H1 (cell line): ENCODE data around the gene C1GALT1C1. TPM values are rescaled to one million over a fixed set of nuclear protein-coding genes. Genes with fewer than 3 reads are reported as not detected.
A peak's percentile ranks its signal among the peaks of the same experiment; 100 is the strongest.

Experiments used
- CTCF ChIA-PET: fragments of 300-600 bp; sonication (Branson Sonifier 250); formaldehyde crosslinking; loops from one replicate; lab custom pipeline; 2021; ENCODE audit not compliant: partially characterized antibody; lab: Charles Lee
- POLR2A ChIA-PET: fragments of 300-600 bp; sonication (Branson Sonifier 250); formaldehyde crosslinking; loops from one replicate; lab custom pipeline; 2021; ENCODE audit warnings: inconsistent platforms; ENCODE audit not compliant: partially characterized antibody; lab: Charles Lee
- DNase-seq, 2 experiments: peaks; one replicate each; pipeline versions ENCODE4 v3.0.0 to v3.0.0-alpha.2; 2010 to 2022; ENCODE audit warnings: low spot score in 2 of 2, low read depth in 1 of 2, mixed read lengths in 1 of 2
- FAIRE-seq: peaks from 2 replicates; lab custom pipeline; 2011; peaks lifted over from hg19 to GRCh38; lab: Jason Lieb, UNC
- H2AFZ ChIP-seq: 2 replicates; pipeline ENCODE4 v1.8.1; 2012; ENCODE audit warnings: low read length, inconsistent platforms
- H2AK5ac ChIP-seq: 2 replicates; pipeline ENCODE4 v1.6.1; 2013; ENCODE audit warnings: low read depth, low read length
- H2BK120ac ChIP-seq: replicated peaks from 2 replicates; pipeline ENCODE3; 2013; ENCODE audit warnings: low read depth, low read length, inconsistent platforms
- H2BK12ac ChIP-seq: 2 replicates; pipeline ENCODE4 v1.6.1; 2013; ENCODE audit warnings: low read depth, low read length
- H2BK15ac ChIP-seq: 2 replicates; pipeline ENCODE4 v1.6.1; 2013; ENCODE audit warnings: low read length
- H2BK20ac ChIP-seq: 2 replicates; pipeline ENCODE4 v1.6.1; 2013; ENCODE audit warnings: low read length
- H2BK5ac ChIP-seq: 2 replicates; pipeline ENCODE4 v1.6.1; 2013; ENCODE audit warnings: low read depth, low read length
- H3K14ac ChIP-seq: 2 replicates; pipeline ENCODE4 v1.6.1; 2013; ENCODE audit warnings: inconsistent platforms; ENCODE audit not compliant: insufficient read length
- H3K18ac ChIP-seq: 2 replicates; pipeline ENCODE4 v1.6.1; 2013; ENCODE audit warnings: low read length; ENCODE audit errors: extremely low read depth
- H3K23ac ChIP-seq: 2 replicates; pipeline ENCODE4 v1.6.1; 2013; ENCODE audit warnings: inconsistent platforms; ENCODE audit not compliant: insufficient read length
- H3K23me2 ChIP-seq: 2 replicates; pipeline ENCODE4 v1.6.1; 2013; ENCODE audit warnings: low read depth, low read length
- H3K27ac ChIP-seq: 2 replicates; pipeline ENCODE4 v1.6.1; 2011; ENCODE audit warnings: low read depth, low read length, inconsistent platforms
- H3K27me3 ChIP-seq, 4 experiments: replicated peaks in 1 of 4; 1 replicate in 1 of 4; 2 replicates in 3 of 4; pipeline versions ENCODE4 v1.6.1 to v1.8.1; 2011 to 2013; ENCODE audit warnings: low read length in 3 of 4, mild to moderate bottlenecking in 3 of 4, inconsistent platforms in 2 of 4, mixed read lengths in 2 of 4, moderate library complexity in 1 of 4; ENCODE audit not compliant: control insufficient read depth in 3 of 4, insufficient read depth in 3 of 4; ENCODE audit errors: extremely low read depth in 1 of 4
- H3K36me3 ChIP-seq, 4 experiments: 2 replicates each; pipeline versions ENCODE4 v1.6.1 to v1.8.1; 2011 to 2013; ENCODE audit warnings: mild to moderate bottlenecking in 4 of 4, low read length in 3 of 4, moderate library complexity in 2 of 4, control low read depth in 1 of 4, inconsistent platforms in 1 of 4; ENCODE audit not compliant: insufficient read depth in 4 of 4, control insufficient read depth in 2 of 4
- H3K4ac ChIP-seq: replicated peaks from 2 replicates; pipeline ENCODE3; 2013; ENCODE audit warnings: low read length, low read depth, mixed read lengths, inconsistent platforms; ENCODE audit not compliant: insufficient read length
- H3K4me1 ChIP-seq, 4 experiments: replicated peaks in 1 of 4; 1 replicate in 1 of 4; 2 replicates in 3 of 4; pipeline versions ENCODE4 v1.6.1 to v1.8.1; 2011 to 2013; ENCODE audit warnings: low read length in 3 of 4, inconsistent platforms in 2 of 4, mixed read lengths in 1 of 4; ENCODE audit not compliant: insufficient read depth in 4 of 4, control insufficient read depth in 3 of 4
- H3K4me2 ChIP-seq, 2 experiments: 2 replicates each; pipeline versions ENCODE4 v1.6.1 to v1.8.1; 2011 to 2013; ENCODE audit warnings: low read depth in 2 of 2, low read length in 2 of 2, control low read depth in 1 of 2, inconsistent platforms in 1 of 2, mild to moderate bottlenecking in 1 of 2; ENCODE audit not compliant: insufficient read depth in 1 of 2
- H3K4me3 ChIP-seq, 4 experiments: fragments of 200-600, 300-600 bp in 1 of 4; sonication (generic), shearing (Covaris generic), sonication (Bioruptor Twin) in 1 of 4; 2 replicates each; pipeline versions ENCODE4 v1.5.1 to v1.8.1; 2011 to 2016; ENCODE audit warnings: low read length in 4 of 4, low read depth in 3 of 4, control low read depth in 2 of 4, inconsistent platforms in 2 of 4, mild to moderate bottlenecking in 2 of 4, mixed read lengths in 1 of 4, moderate library complexity in 1 of 4; ENCODE audit not compliant: insufficient read depth in 2 of 4; ENCODE audit errors: extremely low read depth in 1 of 4
- H3K56ac ChIP-seq: replicated peaks from 2 replicates; pipeline ENCODE3; 2013; ENCODE audit warnings: low read depth, mild to moderate bottlenecking, mixed read lengths, low read length, inconsistent platforms; ENCODE audit not compliant: insufficient read length
- H3K79me1 ChIP-seq: 2 replicates; pipeline ENCODE4 v1.6.1; 2013; ENCODE audit warnings: low read depth, low read length, control low read depth
- H3K79me2 ChIP-seq, 2 experiments: 2 replicates each; pipeline versions ENCODE4 v1.6.1 to v1.8.1; 2012 to 2013; ENCODE audit warnings: low read length in 2 of 2, mild to moderate bottlenecking in 2 of 2, inconsistent platforms in 1 of 2; ENCODE audit not compliant: insufficient read depth in 2 of 2, control insufficient read depth in 1 of 2
- H3K9ac ChIP-seq, 4 experiments: replicated peaks in 1 of 4; 1 replicate in 1 of 4; 2 replicates in 3 of 4; pipeline versions ENCODE4 v1.6.1 to v1.8.1; 2011 to 2013; ENCODE audit warnings: low read depth in 3 of 4, low read length in 3 of 4, control low read depth in 2 of 4, mild to moderate bottlenecking in 2 of 4, moderate library complexity in 2 of 4, inconsistent platforms in 1 of 4; ENCODE audit errors: extremely low read depth in 1 of 4
- H3K9me3 ChIP-seq, 2 experiments: 2 replicates each; pipeline versions ENCODE4 v1.6.1 to v1.8.1; 2012 to 2013; ENCODE audit warnings: mild to moderate bottlenecking in 2 of 2, moderate library complexity in 2 of 2, control low read depth in 1 of 2, inconsistent platforms in 1 of 2, low read depth in 1 of 2, low read length in 1 of 2, mixed read lengths in 1 of 2; ENCODE audit not compliant: insufficient read depth in 2 of 2
- H4K20me1 ChIP-seq, 2 experiments: replicated peaks in 1 of 2; 2 replicates each; pipeline versions ENCODE3 to v1.8.1; 2011 to 2013; ENCODE audit warnings: inconsistent platforms in 2 of 2, low read length in 2 of 2, mild to moderate bottlenecking in 1 of 2; ENCODE audit not compliant: insufficient read depth in 2 of 2, control insufficient read depth in 1 of 2
- H4K5ac ChIP-seq: 2 replicates; pipeline ENCODE4 v1.6.1; 2013; ENCODE audit warnings: low read length, low read depth, mixed read lengths, inconsistent platforms; ENCODE audit not compliant: insufficient read length
- H4K8ac ChIP-seq: 2 replicates; pipeline ENCODE4 v1.8.0; 2013; ENCODE audit warnings: mild to moderate bottlenecking, moderate library complexity, low read length, inconsistent platforms; ENCODE audit not compliant: insufficient read depth; ENCODE audit errors: extremely low read depth
- H4K91ac ChIP-seq: replicated peaks from 2 replicates; pipeline ENCODE3; 2013; ENCODE audit warnings: low read length, mixed read lengths, inconsistent platforms; ENCODE audit not compliant: insufficient read length
- ASH2L ChIP-seq: fragments of 200-600, 300-600 bp; sonication (generic); IDR thresholded peaks from one replicate; pipeline ENCODE4 v1.7.1; 2017; ENCODE audit warnings: low read length
- CREB1 ChIP-seq: IDR thresholded peaks from 2 replicates; pipeline ENCODE4 v1.6.1; 2012; ENCODE audit warnings: inconsistent platforms
- PHF8 ChIP-seq: fragments of 200-600 bp; sonication (generic); conservative IDR thresholded peaks from 2 replicates; pipeline ENCODE4 v1.7.1; 2012; ENCODE audit warnings: low read depth, mild to moderate bottlenecking, inconsistent platforms, low read length, moderate library complexity
- POLR2AphosphoS5 ChIP-seq: IDR thresholded peaks from 2 replicates; pipeline ENCODE4 v1.6.1; 2011; ENCODE audit warnings: low read depth, low read length
- SAP30 ChIP-seq: fragments of 300-600 bp; sonication (generic); IDR thresholded peaks from 2 replicates; pipeline ENCODE4 v1.7.1; 2012; ENCODE audit warnings: low read length, moderate library complexity, mild to moderate bottlenecking, inconsistent platforms; ENCODE audit not compliant: insufficient read depth, insufficient replicate concordance
- SIN3A ChIP-seq, 2 experiments: IDR thresholded peaks in 1 of 2; conservative IDR thresholded peaks in 1 of 2; 2 replicates each; pipeline ENCODE4 v1.6.1; 2011 to 2012; ENCODE audit warnings: low read length in 2 of 2, improper control_type of control experiment in 1 of 2, low read depth in 1 of 2, mild to moderate bottlenecking in 1 of 2
- SUZ12 ChIP-seq: fragments of 200-600 bp; sonication (generic); IDR thresholded peaks from 2 replicates; pipeline ENCODE4 v1.6.1; 2012; ENCODE audit warnings: mild to moderate bottlenecking, inconsistent platforms, low read length, moderate library complexity, mixed read lengths
- TAF1 ChIP-seq: IDR thresholded peaks from 2 replicates; pipeline ENCODE4 v1.6.1; 2011; ENCODE audit warnings: mild to moderate bottlenecking, low read depth, low read length
- TBP ChIP-seq: IDR thresholded peaks from 2 replicates; pipeline ENCODE4 v1.6.1; 2011; ENCODE audit warnings: low read depth, low read length, improper control_type of control experiment
- USF2 ChIP-seq: IDR thresholded peaks from 2 replicates; pipeline ENCODE4 v1.6.1; 2011; ENCODE audit warnings: low read length, improper control_type of control experiment
- WGBS, 2 experiments: shearing (Covaris generic) in 1 of 2; methylation state at CpG; one replicate each; pipeline versions ENCODE4 v1.1.6 to v1.1.7; 2013 to 2015; ENCODE audit warnings: low lambda C conversion rate in 2 of 2, mixed read lengths in 2 of 2, inconsistent platforms in 1 of 2, low coverage in 1 of 2, missing lambda C conversion rate in 1 of 2; ENCODE audit not compliant: insufficient replicate concordance in 2 of 2, insufficient coverage in 1 of 2, insufficient read length in 1 of 2; ENCODE audit errors: extremely low coverage in 1 of 2, missing lambda C conversion rate in 1 of 2; 5-methylcytosine and 5-hydroxymethylcytosine counted together
- polyA plus RNA-seq, 7 experiments: library from polyadenylated mRNA; depleted of rRNA in 3 of 7; stranded (reverse) in 5 of 7; unstranded in 2 of 7; fragments of >200 nt in 5 of 7; fragments of 200-250 nt in 2 of 7; gene quantifications; 1 replicate in 5 of 7; 2 replicates in 1 of 7; 4 replicates in 1 of 7; pipeline versions ENCODE4 v1.2.1 to v1.2.3, GENCODE V29; 2011 to 2013; ENCODE audit warnings: missing spikeins in 2 of 7, mixed read lengths in 2 of 7
- total RNA-seq: library from RNA; stranded (reverse); fragmentation: NEBNext Ultra II Directional; extraction: Animal tissue kit (Norgen Biotek cat#: 25700); gene quantifications from 2 replicates; pipeline ENCODE4 v1.2.1, GENCODE V29; 2021

The C1GALT1C1 gene
- total and polyA plus RNA-seq, 2 of the 8 experiments (the other 6 are each of a cell fraction or from before 2014, with no cell fraction given) = 12.5 to 13.9 TPM

GRCh38 chrX:120603707-120604360, 26.0 kb downstream of the C1GALT1C1 start, which contains the start of gene MCTS1:
TSS of gene MCTS1 (plus strand) at chrX:120604101. CDS start at chrX:120604237, 136 bp downstream.
- H2BK20ac ChIP-seq = no peak within 1 kb of the TSS
- peak within 1 kb of the TSS; percentile 73; the same call in 1 of the 2 replicates for H2BK5ac ChIP-seq
- no peak within 1 kb of the TSS for H3K14ac ChIP-seq
- peaks cover 0 to 6% (median 0%) of the 10 kb centered on the region in 4 experiments; a peak in 1 of 8 replicates for H3K36me3 ChIP-seq
- peak within 1 kb of the TSS; percentile 73 to 77 for H3K4me2 ChIP-seq
- H2BK120ac ChIP-seq = no peak within 1 kb of the TSS
- H3K79me1 ChIP-seq = no peaks in the 10 kb centered on the region
- WGBS, 2 experiments = 2% methylated on average over 26 of the region's 31 CpGs; no CpG with 5 or more reads in 1 of the 2 experiments
- H2AK5ac ChIP-seq = no peak within 1 kb of the TSS
- H3K27ac ChIP-seq = peak within 1 kb of the TSS; percentile 77
- peak; percentile 41 to 57 for DNase-seq
- H4K20me1 ChIP-seq = no peaks in the 10 kb centered on the region
- CTCF ChIA-PET = interaction anchor here (0.6 kb wide), 1 partner anchor 25 kb away, joined by 3 read pairs; no protein-coding TSS in a partner anchor
- H2BK12ac ChIP-seq = no peak within 1 kb of the TSS; the same call in 1 of the 2 replicates
- H4K8ac ChIP-seq = no peak within 1 kb of the TSS
- H3K23ac ChIP-seq = no peak within 1 kb of the TSS
- no peaks in the 10 kb centered on the region for H3K9me3 ChIP-seq
- no peak within 1 kb of the TSS for H3K18ac ChIP-seq
- no peak within 1 kb of the TSS for H3K4ac ChIP-seq
- H3K4me3 ChIP-seq = peak within 1 kb of the TSS; percentile 74 to 91 (median 82)
- H3K27me3 ChIP-seq = no peaks in the 10 kb centered on the region
- H3K79me2 ChIP-seq = peaks cover 0 to 16% of the 10 kb centered on the region in 2 experiments; a peak in 2 of 4 replicates
- H2BK15ac ChIP-seq = no peak within 1 kb of the TSS
- peak; percentile 58 for FAIRE-seq
- no peak within 1 kb of the TSS for H3K56ac ChIP-seq
- no peak within 1 kb of the TSS for H4K91ac ChIP-seq
- H2AFZ ChIP-seq = no peak within 1 kb of the TSS
- H3K23me2 ChIP-seq = no peaks in the 10 kb centered on the region
- peak within 1 kb of the TSS in 3 of 4 experiments; percentile 64 to 86 (median 78); a peak in 6 of 7 replicates for H3K9ac ChIP-seq
- H4K5ac ChIP-seq = no peak within 1 kb of the TSS
- POLR2A ChIA-PET = interaction anchor here (1.7 kb wide), 1 partner anchor 43 kb away, joined by 10 read pairs; the partner anchor contains the start of gene CUL4B
- H3K4me1 ChIP-seq = no peaks in the 10 kb centered on the region
- TF ChIP-seq USF2 (no peak), ASH2L (peak; percentile 18), POLR2AphosphoS5 (peak; percentile 37; the same call in 1 of the 2 replicates), SUZ12 (no peak), SIN3A (conservative IDR thresholded peaks at IDR 0.05 in 1 of 2, IDR thresholded peaks at IDR 0.05 in 1 of 2; ENCODE audit: low read depth in 1 of 2, low read length in 2 of 2) (peak; percentile 75 to 84; a peak in 3 of 4 replicates), PHF8 (0 out of 2 replicates have a peak, but pooled peaks have one; percentile 10), TBP (0 out of 2 replicates have a peak, but pooled peaks have one; percentile 48), CREB1 (peak; percentile 24; the same call in 1 of the 2 replicates), SAP30 (peak; percentile 72), TAF1 (peak; percentile 71)
